Stimulated activated CD4-positive, alpha-beta T cell treated with anti-CD3 and anti-CD28 coated beads, TNF-alpha, amount 100 ng/mL, for 48 hours (primary cell): ENCODE measurements around the gene ADCY2.

Source experiments
- DNase-seq, 3 donors: peaks; one replicate each; pipeline ENCODE4 v3.0.0-alpha.2; 2020; ENCODE audit warnings: low read depth in 3 of 3

ADCY2 gene

DNA sequence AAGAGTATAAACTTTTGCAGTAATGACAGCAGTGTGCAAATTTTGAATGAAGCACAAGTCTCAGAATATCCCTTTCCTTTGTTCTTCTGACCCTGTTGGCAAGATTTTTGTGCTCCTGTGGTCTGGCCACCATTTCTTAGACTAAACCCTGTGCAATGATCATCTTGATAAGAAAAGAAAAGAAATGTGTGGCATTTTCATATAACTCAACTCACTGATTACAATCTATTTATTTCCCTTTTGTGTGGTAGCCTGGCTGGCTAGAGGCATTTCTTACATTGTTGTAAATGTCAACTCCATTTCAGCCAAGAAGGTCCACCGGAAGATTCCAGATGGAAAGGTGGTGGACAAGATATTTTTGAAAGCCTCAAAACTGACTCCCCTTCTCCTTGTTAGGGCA lies 41.9 kb downstream of the ADCY2 start:
- no peak for DNase-seq

DNA sequence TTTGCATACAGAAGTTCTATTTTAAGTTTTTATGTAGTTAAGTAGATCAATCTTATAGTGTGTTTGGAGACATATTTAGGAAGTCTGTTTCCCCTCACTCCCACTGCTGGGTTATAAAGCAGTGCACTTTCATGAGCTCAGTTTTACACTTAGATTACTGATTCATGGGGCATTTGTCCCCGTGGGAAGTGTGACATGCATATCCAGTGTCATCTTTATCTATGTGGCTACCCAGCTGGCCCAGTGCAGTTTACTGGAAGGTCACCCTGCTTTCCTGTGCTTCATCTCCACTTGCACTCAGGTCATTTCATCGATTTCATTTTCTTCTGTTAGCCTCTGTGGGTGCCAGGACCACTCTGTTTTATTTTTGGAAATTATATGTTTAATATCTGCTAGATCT lies 49.1 kb downstream of the ADCY2 start:
- DNase-seq: no peak

DNA sequence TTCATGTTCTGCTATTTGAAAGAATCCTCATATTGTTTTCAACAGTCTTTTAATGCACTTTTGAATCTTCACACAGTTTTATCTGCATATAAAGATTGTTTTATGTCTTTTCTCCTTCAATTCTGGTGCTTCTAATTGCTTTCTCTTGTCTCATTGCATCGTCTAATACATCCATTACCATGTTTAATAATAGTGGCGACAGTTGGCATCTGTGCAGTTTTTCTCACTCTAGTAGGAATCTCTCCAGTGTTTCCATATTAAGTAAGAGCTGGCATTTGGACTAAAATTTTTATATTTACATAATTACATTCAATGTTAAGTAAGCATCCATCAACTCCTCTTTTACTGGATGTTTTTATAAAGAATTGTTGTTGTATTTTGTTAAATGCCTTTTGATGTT lies 49.9 kb downstream of the ADCY2 start:
- DNase-seq: no peak

DNA sequence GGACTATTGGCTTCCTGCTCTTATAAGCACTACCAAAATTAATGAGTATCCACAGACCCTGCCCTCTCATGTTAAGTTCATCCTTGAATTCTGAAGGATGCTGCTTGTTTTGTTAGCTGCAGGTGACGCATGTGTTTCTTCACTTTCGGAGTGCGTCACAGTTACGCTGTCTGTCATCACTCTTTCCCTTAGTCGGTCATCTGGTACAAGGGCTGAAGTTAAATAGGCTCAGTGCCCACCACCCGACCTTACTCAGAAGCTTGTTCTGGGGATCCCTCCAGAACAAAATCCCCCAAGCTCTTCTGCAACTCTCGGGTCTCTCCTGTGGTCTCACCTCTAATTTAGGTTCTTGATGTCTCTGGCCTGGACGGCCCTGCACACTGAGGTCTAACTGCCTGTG lies 51.0 kb downstream of the ADCY2 start:
- no peak for DNase-seq

DNA sequence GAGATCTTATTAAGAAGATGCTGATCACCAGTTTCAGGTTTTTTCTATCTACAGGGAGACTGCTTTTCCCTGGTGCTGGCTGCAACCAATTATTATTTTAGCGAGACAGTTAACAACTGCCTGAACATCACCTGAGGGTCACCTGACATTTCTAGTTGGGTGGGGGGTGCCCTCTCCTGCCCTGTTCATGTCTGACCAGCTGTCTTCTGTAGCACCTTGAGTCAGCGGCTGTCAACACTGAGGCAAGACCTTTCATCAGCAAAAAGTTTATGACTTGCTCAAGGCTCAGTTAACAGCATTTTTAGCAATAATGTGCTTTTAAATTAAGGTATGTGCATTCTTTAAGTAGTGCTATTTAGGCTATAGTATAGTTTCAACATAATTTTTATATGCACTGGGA lies 58.0 kb downstream of the ADCY2 start:
- no peak for DNase-seq

DNA sequence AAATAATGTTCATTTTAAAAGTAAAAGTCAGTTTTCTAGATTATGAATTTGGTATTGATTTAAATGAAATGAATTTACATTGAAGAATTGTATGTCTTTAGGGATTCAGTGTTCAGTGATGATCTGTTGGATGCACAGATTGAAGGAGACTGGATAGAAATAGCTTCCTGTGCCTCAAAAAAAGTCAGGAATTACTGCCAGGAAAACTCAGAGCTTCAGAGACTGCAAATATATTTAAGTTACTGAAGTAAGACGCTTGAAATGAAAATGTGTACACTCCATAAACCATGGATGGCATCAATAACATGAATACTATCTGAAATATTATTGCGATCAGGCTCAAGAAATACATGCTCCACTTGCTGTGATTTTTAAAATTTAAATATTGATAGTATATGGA lies 60.3 kb downstream of the ADCY2 start:
- DNase-seq: no peak

DNA sequence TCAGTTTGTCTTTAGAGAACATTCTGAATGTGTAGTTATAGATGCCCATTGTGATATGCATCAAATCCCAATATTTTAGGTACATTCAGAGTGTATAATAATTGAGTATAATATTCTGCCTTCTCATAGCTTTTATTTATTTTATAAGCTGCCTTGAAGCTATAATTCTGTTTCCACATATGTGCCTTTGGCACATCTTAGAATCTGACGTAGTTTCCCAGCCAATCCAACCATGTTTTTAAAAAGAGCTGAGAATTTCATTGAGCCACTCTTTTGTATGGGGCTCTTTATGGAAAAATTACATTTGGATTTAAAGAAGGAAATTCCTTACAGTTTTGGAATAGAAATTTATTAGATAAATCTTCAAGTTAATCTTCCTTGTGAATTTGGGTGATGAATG lies 65.4 kb downstream of the ADCY2 start:
- DNase-seq: no peak

DNA sequence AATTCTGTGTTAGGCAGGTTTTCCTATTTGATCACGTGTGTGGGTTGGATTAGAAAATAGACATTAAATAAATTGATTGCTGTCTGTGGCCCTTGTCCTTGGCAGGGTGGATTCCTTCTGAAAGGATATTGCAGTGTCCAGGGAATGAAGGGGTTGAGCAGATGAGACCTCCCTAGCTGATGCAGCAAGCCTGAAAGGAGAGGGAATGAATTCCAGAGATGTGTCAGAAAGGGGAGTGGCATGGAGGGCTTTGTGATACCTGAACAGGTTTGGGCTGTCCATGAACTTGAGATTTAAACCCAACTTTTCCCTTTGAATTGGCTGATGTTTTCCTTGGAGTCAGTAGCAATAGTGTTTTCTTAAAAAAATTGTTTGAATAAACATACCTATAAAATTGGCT lies 66.8 kb downstream of the ADCY2 start:
- no peak for DNase-seq

DNA sequence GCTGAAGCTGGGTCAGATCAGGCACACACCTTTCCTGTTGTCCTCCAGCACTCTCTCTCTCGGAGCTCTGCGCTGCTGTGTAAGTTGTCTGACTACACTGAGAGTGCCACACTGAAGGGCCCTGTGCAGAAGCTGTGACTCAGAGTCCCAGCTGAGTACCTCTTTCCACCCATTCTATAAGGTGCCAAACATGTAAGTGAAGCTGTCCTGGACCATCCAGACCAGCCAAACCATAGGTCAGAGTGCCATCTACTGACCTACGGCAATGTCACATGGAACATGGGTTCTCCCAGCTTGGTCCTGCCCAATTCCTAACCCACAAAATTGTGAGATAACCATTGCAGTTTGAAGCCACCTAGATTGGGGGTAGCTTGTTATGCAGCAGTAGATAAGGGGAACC lies 68.2 kb downstream of the ADCY2 start:
- no peak for DNase-seq

DNA sequence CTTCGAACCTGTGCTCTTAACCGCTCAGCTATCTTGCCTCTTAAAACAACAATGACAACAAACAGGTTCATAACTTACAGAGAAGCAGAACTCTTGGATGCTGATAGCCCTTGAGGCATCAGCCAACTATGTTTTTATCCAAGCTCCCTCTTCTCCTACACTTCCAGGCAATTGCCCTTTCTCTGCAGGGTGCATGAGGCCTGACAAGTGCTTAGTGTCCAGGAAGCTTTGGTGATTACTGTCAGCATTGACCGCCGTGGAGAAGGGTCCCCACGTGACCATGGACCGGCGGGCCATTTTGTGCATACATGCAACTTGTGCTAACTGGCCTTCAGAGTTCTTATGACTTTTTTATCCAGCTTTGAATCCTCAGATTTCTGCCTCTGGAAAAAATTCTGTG lies 71.2 kb downstream of the ADCY2 start:
- DNase-seq: no peak

DNA sequence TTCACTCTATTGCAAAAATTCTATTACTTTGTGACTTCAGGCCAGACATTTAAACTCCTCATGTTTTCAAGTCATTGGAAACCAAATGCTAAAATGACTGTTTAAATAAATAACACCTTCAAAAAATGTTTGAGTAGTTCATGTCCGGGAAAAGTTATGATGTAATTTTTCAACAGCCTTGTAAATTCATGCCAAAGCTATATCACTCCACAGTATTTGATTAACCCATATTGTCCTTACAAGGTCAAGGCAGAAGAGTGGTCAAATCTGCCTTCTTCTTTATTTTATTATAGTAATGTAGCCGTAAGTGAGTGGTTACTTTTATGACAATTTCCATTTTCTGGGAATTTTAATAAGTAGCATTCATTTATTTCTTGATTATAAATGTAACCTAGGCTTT lies 72.8 kb downstream of the ADCY2 start:
- DNase-seq: no peak

DNA sequence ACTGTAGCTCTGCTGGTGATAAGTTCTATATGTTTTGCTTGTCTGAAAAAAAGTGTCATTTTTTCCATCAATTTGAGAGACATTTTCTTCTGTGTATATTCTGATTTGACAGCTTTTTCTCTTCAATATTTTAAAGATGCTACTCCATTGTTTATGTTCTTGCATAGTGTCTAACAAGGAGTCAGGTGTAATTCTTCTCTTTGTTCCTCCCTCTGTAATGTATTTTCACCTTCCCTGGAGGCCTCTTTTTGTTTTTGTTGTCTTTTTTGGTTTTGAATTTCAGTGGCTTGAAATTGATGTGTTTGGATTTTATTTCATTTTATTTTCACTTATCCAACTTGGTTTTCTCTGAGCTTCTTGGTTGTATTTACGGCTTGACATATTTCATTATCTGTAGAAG lies 75.8 kb downstream of the ADCY2 start:
- DNase-seq: no peak

DNA sequence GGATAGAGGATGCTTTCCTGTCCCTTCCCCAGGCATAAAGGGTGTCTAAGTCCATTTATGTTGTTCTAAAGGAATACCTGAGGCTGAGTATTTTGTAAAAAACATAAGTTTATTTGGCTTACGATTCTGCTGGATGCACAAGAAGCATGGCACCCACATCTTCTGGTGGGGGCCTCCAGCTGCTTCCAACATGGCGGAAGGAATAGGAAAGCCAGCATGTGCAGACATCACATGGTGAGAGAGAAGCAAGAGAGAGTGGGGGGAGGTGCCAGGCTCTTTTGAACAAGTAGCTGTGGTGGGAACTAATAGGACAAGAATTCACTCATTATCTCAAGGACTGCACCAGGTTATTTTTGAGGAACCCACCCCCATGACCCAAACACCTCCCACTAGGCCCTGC lies 77.2 kb downstream of the ADCY2 start:
- no peak for DNase-seq

DNA sequence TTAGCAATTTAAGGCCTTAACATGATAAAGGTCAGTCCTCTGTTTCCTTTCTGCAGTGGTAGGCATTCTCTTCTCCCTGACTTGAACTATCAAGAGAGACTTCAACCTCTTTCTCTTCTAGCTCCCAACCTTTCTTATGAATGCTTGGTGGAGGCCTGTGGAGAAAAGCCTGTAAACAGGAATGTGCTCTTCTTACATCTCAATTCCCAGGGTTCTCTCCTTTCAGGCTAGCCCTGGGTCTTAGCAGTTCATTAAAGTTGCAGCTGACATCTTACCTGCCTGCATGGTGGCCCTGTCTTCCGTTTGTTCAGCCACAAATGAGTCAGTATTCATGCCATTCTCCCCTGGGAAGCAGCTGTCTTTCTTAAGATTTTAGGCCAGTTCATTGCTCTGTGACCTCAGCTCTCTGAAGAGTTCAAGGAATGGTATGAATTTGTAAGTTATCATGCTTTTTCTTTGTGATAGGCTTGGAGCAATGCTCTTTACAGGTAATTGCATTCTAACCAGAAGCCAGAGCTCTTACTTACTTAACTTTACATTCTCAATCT lies 77.8 kb downstream of the ADCY2 start:
- no peak for DNase-seq

DNA sequence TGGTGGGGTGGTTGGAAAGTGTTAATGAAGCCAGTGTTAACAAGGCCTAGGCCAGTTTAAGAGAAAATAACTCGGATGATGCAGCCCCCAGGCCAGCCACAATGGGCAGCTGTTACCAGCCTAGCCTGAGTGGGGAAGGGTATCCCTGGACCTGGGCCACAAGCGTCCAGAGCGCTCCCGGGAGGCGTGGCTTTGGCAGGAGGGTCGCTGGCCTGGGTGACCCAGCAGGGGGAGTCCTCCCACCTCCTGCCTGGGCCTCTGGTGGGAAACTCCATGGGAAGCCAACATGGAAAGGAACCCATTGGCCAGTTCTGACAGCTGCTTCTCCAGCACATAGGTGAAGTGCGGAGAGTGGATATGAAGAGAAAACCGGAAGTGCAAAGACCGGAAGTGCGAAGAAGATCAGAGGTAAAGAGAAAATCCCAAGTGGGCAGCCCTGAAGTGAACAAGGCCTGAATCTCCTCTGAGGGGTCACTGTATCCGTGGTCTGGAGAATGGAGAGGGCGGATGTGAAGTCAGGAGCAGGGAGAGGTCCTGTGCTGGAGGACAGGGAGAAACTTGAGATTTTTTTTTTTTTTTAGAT lies 79.0 kb downstream of the ADCY2 start:
- DNase-seq: no peak

DNA sequence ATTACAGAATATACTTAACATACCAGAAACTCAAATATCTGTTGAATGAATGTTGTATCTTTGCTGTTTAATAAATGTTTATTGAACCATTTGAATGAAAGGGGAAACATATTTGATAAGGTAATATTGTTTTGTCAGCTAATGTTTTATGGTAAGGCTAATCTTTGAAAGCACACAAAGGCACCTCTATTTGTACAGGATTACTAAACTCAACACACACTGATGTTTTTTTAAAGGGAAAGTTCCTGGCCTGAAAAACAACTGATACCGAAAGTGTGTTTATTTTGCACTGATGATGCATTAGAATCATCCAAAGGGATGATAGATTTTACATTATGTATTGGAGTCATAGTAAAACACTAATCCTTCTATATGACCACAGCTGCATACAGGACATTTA lies 82.5 kb downstream of the ADCY2 start:
- no peak for DNase-seq

DNA sequence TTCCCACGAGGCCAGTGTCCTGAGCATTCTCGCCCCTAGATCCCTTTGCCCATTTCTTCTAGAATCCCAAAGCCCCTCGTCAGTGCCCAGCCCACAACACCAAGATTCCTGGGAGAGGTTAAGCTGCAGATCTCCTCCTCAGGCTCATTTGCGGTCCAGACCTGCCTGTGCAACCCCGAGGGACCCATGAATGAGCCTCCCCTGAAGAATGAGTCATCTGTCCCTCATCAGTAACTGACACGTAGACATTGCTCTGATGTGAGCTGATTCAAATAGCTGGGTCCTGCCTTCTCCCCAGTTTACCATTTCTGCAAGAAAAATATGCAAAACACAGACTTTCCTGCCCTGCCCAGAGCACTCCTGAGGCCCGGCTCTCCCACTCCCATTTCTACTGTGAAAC lies 92.8 kb downstream of the ADCY2 start:
- DNase-seq: no peak

DNA sequence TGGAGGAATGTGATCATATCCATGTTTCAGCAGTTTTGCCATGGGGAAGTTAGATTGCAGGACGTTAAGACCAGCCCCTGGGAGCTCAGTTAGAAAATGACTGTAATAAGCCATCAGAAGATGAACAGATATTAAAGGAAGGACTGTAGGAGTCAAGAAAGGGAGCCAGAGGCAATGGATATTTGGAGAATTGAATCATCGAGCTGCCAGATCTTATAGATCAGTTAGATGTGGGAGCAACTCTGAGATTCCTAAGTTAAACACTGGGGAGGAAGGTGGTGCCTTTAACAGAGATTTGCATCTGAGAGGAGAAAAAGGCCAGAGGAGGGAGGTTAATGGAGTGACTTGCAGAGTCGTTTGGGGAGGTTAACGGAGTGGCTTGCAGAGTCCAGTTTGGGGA lies 96.4 kb downstream of the ADCY2 start:
- no peak for DNase-seq

DNA sequence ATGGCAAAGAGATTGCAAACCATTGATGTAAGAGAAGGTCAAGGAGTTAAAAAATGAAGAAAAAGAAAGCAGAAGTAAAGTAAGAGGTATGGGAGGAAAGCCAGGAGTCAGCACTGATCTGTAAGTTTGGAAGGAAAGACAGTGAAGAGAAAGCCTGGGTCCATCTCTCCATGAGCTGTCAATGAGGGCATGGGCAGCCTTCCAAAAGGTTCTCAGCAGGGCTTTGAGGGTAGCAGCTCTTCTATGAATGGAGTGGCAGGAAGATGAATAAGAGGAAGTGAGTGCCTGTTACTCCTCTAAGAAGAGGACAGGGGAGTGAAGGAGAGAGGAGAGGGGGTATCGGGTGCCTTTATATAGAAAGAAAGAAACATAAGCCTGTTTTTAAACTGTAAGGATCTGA lies 97.1 kb downstream of the ADCY2 start:
- DNase-seq: no peak

DNA sequence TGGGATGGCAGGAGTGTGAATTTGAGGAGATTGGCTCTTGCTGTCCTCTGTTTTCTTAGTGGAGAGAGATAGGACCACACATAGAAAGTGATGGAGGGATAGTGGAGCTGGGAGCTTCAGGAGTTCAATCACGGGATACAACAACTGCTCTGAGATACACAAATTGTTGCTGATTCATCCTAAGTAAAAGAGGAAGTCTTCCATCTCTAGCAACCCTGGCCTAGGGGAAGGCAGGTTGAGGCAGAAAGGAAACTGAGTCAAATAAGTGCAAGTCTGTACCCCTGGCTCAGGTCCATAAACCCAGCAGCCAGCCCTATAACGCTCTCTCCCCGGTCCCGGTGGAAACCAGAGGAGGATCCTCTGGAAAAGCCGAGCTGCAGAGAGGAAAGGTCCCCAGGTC lies 97.7 kb downstream of the ADCY2 start:
- DNase-seq: no peak

DNA sequence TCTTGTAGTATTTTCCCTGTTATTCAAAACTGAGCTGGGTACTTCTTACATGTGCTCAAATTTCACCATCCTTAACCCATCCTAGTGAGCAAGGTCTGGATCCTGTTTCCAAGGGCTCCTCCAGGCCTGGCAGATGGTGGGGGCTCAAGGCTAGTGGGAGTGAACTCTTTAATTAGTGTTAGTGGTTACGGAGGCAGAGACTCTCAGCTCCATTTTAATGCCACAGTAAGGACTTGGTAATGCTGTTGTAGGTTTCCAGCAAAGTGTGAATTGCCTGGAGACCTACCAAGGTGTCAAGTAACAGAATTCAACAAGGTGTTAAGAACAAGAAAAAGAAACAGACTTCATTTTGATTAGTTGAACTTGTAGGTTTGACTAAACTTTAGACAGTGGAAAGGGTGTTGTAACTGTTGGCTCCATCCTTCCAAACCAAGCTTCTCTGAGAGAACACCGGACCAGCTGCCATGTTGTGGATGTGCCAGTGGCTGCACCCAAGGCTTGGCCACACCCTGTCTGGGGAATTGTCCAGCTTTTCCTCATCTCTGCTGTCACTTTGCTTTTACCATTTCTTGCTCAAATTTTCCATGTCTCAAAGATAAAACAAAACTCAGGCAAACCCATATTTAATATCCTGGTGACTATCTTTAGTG lies 98.7 kb downstream of the ADCY2 start:
- DNase-seq: no peak

DNA sequence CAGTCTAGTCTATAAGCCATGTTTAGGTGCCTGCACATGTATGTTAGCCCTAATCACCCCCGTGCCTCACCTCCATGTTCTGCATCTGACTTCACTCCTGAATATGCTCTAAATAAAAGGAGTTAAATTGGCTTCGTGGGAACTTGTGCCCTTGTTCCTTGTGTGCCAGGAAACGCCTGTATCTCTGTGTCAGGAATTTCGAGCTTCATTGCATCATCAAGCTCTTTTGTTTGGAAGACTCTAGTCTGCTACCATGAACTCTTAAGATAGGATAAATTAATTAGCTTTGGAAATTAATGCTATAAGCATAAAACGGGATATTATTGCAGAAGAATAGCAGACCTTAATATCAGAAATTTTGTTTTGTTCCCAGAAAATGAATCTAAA lies 99.2 kb downstream of the ADCY2 start:
- no peak for DNase-seq

DNA sequence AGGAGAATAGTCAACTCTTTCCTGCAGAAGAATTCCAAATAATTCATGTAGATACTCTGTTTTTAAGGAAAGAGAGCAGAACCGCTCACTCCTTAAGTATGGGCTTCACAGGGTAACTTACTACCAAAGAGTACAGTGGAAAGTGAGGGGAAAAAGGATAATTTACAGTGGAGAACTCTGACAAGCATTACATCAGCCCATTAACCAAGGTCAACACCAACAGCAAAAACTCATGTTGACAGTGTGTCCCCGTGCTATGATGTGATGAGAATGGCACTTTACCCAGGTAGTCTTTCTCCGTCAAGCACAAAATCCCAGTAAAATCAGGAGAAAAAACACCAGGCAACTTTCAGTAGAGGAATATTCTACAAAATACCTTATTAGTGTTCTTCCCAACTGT lies 104.3 kb downstream of the ADCY2 start:
- no peak for DNase-seq

DNA sequence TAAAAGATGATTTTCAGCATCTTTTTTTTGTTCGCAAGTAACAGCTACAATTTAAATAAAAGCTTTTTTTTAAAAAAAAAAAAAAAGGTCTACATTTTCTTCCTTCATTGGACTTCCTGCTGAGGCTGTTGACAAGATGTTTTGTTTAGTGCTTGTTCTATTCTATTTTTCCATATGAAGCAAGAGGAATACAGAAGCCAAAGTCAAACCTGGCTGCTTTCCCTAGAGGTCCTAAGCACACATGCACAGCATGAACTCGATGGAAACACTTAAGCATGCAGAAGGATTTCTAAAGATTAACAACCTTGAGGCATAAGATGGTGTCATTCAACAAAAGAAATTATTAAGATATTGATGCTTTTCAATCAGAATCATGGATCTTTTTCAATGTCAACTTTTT lies 105.1 kb downstream of the ADCY2 start:
- no peak for DNase-seq
